Immature natural killer cell (primary cell): ENCODE results near the gene PRR20B. TPM values are rescaled to one million over a fixed set of nuclear protein-coding genes. Genes with fewer than 3 reads are reported as not detected.

Experiments
- polyA plus RNA-seq, 3 donors: library from polyadenylated mRNA; unstranded; fragments of 300-500 nt; fragmentation: Illumina TruSeq; gene quantifications; one replicate each; pipeline ENCODE4 v1.2.3, GENCODE V29; 2021

The PRR20B gene
- polyA plus RNA-seq, 3 donors from 2014 or later: not detected

Other genes with a start within 250 kb of the PRR20B start
- not detected for gene PRR20A, start 6.6 kb upstream of the PRR20B start, polyA plus RNA-seq
- gene PRR20C, start 6.6 kb downstream of the PRR20B start, polyA plus RNA-seq: not detected
- not detected for gene PRR20D, start 13.1 kb downstream of the PRR20B start, polyA plus RNA-seq
- gene PRR20E, start 19.7 kb downstream of the PRR20B start, polyA plus RNA-seq: not detected